Nephron (organoid): ENCODE data around the gene SATB2.
A peak's percentile ranks its signal among the peaks of the same experiment; 100 is the strongest.

Experiments used
- H3K27ac Mint-ChIP-seq, 3 experiments: 2 replicates each; pipeline ENCODE4 v1.8.0; 2020; ENCODE audit warnings: mixed read lengths in 3 of 3, mild to moderate bottlenecking in 2 of 3, moderate library complexity in 1 of 3
- H3K27me3 Mint-ChIP-seq: 2 replicates; pipeline ENCODE4 v1.8.0; 2021; ENCODE audit warnings: low read depth, mild to moderate bottlenecking, moderate library complexity, mixed read lengths
- H3K36me3 Mint-ChIP-seq: 2 replicates; pipeline ENCODE4 v1.8.0; 2020; ENCODE audit warnings: low read depth, mixed read lengths
- H3K4me1 Mint-ChIP-seq: 2 replicates; pipeline ENCODE4 v1.8.0; 2020; ENCODE audit warnings: mixed read lengths
- H3K4me3 Mint-ChIP-seq, 3 experiments: 2 replicates each; pipeline ENCODE4 v1.8.0; 2020; ENCODE audit warnings: mild to moderate bottlenecking in 3 of 3, mixed read lengths in 3 of 3, moderate library complexity in 2 of 3
- H3K9me3 Mint-ChIP-seq: 2 replicates; pipeline ENCODE4 v1.8.0; 2020; ENCODE audit warnings: mixed read lengths
- TF ChIP-seq, protein P1 (sequence below), 3 experiments: fragments of 200-600 bp; sonication (generic); IDR thresholded peaks; one replicate each; pipeline ENCODE4 v1.5.0; 2021; ENCODE audit warnings: antibody characterized with exemption in 3 of 3; ENCODE audit not compliant: unreplicated experiment in 3 of 3

The SATB2 gene

GRCh38 chr2:199457147-199458008 is at the start of gene SATB2:
Gene SATB2 (minus strand): TSS chr2:199457939. CDS start chr2:199456037, 1,902 bp downstream.
- no peaks in the 10 kb centered on the region for H3K36me3 Mint-ChIP-seq

GRCh38 chr2:199505755-199506403 is 48.1 kb upstream of the SATB2 start:
- Mint-ChIP-seq H3K9me3 (no peaks in the 10 kb centered on the region), H3K27me3 (no peaks in the 10 kb centered on the region), H3K36me3 (no peaks in the 10 kb centered on the region), H3K27ac (no peak overlapping the region), H3K4me1 (no peaks in the 10 kb centered on the region), H3K4me3 (no peak overlapping the region)
- TF ChIP-seq, protein P1, sequence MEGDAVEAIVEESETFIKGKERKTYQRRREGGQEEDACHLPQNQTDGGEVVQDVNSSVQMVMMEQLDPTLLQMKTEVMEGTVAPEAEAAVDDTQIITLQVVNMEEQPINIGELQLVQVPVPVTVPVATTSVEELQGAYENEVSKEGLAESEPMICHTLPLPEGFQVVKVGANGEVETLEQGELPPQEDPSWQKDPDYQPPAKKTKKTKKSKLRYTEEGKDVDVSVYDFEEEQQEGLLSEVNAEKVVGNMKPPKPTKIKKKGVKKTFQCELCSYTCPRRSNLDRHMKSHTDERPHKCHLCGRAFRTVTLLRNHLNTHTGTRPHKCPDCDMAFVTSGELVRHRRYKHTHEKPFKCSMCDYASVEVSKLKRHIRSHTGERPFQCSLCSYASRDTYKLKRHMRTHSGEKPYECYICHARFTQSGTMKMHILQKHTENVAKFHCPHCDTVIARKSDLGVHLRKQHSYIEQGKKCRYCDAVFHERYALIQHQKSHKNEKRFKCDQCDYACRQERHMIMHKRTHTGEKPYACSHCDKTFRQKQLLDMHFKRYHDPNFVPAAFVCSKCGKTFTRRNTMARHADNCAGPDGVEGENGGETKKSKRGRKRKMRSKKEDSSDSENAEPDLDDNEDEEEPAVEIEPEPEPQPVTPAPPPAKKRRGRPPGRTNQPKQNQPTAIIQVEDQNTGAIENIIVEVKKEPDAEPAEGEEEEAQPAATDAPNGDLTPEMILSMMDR (IDR thresholded peaks at IDR 0.05; ENCODE audit: unreplicated experiment in 3 of 3): no peak

More at GRCh38 chr2:199457147-199458008, at the start of gene SATB2:
- H3K4me3 Mint-ChIP-seq: peak within 1 kb of the TSS; percentile 84 to 93 (median 90)
- H3K9me3 Mint-ChIP-seq: no peaks in the 10 kb centered on the region
- peaks cover 30% of the 10 kb centered on the region for H3K4me1 Mint-ChIP-seq
- H3K27ac Mint-ChIP-seq: peak within 1 kb of the TSS in 1 of 3 experiments; percentile 9
- TF ChIP-seq, protein P1 (IDR thresholded peaks at IDR 0.05; ENCODE audit: unreplicated experiment in 3 of 3): no peak
- peaks cover 90% of the 10 kb centered on the region for H3K27me3 Mint-ChIP-seq

DNA sequence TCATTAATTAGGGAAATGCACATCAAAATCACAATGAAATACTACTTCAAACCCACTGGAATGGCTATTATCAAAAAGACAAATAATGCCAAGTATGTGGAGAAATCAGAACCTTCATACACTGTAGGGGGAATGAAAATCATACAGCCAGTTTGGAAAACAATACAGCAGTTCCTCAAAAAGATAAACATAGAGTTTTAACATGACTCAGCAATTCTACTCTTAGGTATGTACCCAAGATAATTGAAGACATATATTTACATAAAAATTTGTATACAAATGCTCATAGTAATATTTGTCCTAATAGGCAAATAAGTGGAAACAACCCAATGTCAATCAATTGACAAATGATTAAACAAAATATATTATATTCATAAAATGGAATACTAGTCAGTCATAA is 45.4 kb upstream of the SATB2 start:
- TF ChIP-seq, protein P1 (IDR thresholded peaks at IDR 0.05; ENCODE audit: unreplicated experiment in 3 of 3): no peak
- no peaks in the 10 kb centered on the region for H3K4me1 Mint-ChIP-seq
- no peaks in the 10 kb centered on the region for H3K9me3 Mint-ChIP-seq
- H3K27me3 Mint-ChIP-seq: no peaks in the 10 kb centered on the region
- H3K4me3 Mint-ChIP-seq: no peak overlapping the region
- H3K27ac Mint-ChIP-seq: no peak overlapping the region
- no peaks in the 10 kb centered on the region for H3K36me3 Mint-ChIP-seq

- no peaks in the 10 kb centered on the region for H3K9me3 Mint-ChIP-seq
- no peak overlapping the region for H3K4me3 Mint-ChIP-seq
- no peaks in the 10 kb centered on the region for H3K27me3 Mint-ChIP-seq
- H3K36me3 Mint-ChIP-seq: no peaks in the 10 kb centered on the region
- no peak overlapping the region for H3K27ac Mint-ChIP-seq
- H3K4me1 Mint-ChIP-seq: no peaks in the 10 kb centered on the region
- TF ChIP-seq, protein P1 (IDR thresholded peaks at IDR 0.05; ENCODE audit: unreplicated experiment in 3 of 3): no peak
Measured at GRCh38 chr2:199499005-199499404, 41.3 kb upstream of the SATB2 start.

GRCh38 chr2:199495147-199495546 is 37.4 kb upstream of the SATB2 start:
- Mint-ChIP-seq H3K27me3 (no peaks in the 10 kb centered on the region), H3K27ac (no peak overlapping the region), H3K36me3 (no peaks in the 10 kb centered on the region), H3K4me3 (no peak overlapping the region), H3K4me1 (no peaks in the 10 kb centered on the region), H3K9me3 (no peaks in the 10 kb centered on the region)
- TF ChIP-seq, protein P1 (IDR thresholded peaks at IDR 0.05; ENCODE audit: unreplicated experiment in 3 of 3): no peak
